ENCODE results near the gene OASL. TPM values are rescaled to one million over a fixed set of nuclear protein-coding genes. Genes with fewer than 3 reads are reported as not detected.
A peak's percentile ranks its signal among the peaks of the same experiment; 100 is the strongest.

Gene OASL
- total and polyA plus RNA-seq, 10 of the 15 experiments (the other 5 are each of a cell fraction or from before 2014, with no cell fraction given) = 2.3 to 9.1 (median 2.7) TPM

GRCh38 chr12:121003650-121004049, 35.4 kb downstream of the OASL start:
- no TSS peak for BruUV-seq (replicated peaks)
- DNase-seq (ENCODE audit: low read depth, low spot score) = no peak
- no peak overlapping the region for H3K4me2 ChIP-seq (ENCODE audit: control insufficient read depth, insufficient read depth)
- no peak overlapping the region for H2AFZ ChIP-seq (ENCODE audit: control insufficient read depth, low read depth, low read length)
- intact Hi-C loops (cut with micrococcal nuclease; ENCODE audit: unreplicated experiment) (no loop called here), in situ Hi-C loops (cut with MboI) (no loop called here)
- H3K9me3 ChIP-seq (replicated peaks; ENCODE audit: control insufficient read depth, insufficient read depth, low read length) = no peaks in the 10 kb centered on the region
- no peak for TF ChIP-seq HSF1 (IDR thresholded peaks at IDR 0.05; ENCODE audit: low read depth, low read length)
- peak in 1 of 3 experiments; percentile 8; a peak in 1 of 6 replicates for TF ChIP-seq CTCF (IDR thresholded peaks at IDR 0.05 in 2 of 3, conservative IDR thresholded peaks at IDR 0.05 in 1 of 3; ENCODE audit: control insufficient read depth in 2 of 3, extremely low read depth in 1 of 3, insufficient read depth in 1 of 3, low read depth in 3 of 3, low read length in 3 of 3)
- H3K79me2 ChIP-seq (ENCODE audit: control insufficient read depth, insufficient read depth, low read length) = no peaks in the 10 kb centered on the region
- 96% methylated on average over 4 of the region's 4 CpGs for WGBS (ENCODE audit: insufficient coverage, insufficient replicate concordance, low lambda C conversion rate, missing lambda C conversion rate)
- H3K27me3 ChIP-seq (replicated peaks in 1 of 2; ENCODE audit: control insufficient read depth in 2 of 2, insufficient read depth in 2 of 2, low read length in 1 of 2) = no peaks in the 10 kb centered on the region
- H3K27ac ChIP-seq (ENCODE audit: control insufficient read depth, insufficient read depth) = no peak overlapping the region
- RAD21 ChIA-PET (ENCODE audit: unreplicated experiment) = no interaction called here
- POLR2A ChIA-PET = no interaction called here
- CTCF ChIA-PET = interaction anchor here (0.9 to 1.8 kb wide), 3 partner anchors 54 to 107 kb away, joined by 3 to 6 read pairs (median 4); no protein-coding TSS in a partner anchor
- FAIRE-seq = no peak
- peaks cover 10 to 12% of the 10 kb centered on the region in 2 experiments for H3K36me3 ChIP-seq (ENCODE audit: control insufficient read depth in 2 of 2, insufficient read depth in 2 of 2, low read length in 1 of 2)
- H4K20me1 ChIP-seq (ENCODE audit: control insufficient read depth, insufficient read depth) = no peaks in the 10 kb centered on the region
- no peak overlapping the region for H3K9ac ChIP-seq (ENCODE audit: control insufficient read depth, insufficient read depth, low read length)
- SMC1A ChIA-PET (ENCODE audit: uncharacterized antibody, unreplicated experiment) = interaction anchor here (2.1 kb wide), 1 partner anchor 56 kb away, joined by 10 read pairs; no protein-coding TSS in a partner anchor
- H3K4me1 ChIP-seq (ENCODE audit: control insufficient read depth, insufficient read depth, low read length) = no peaks in the 10 kb centered on the region
- ATAC-seq = no peak
- no peak overlapping the region for H3K4me3 ChIP-seq

All from GM12878 (cell line).